ENCODE data around the gene MAMDC2.

Gene MAMDC2

GRCh38 chr9:70106571-70106970 is 62.9 kb downstream of the MAMDC2 start:
- H3K9me3 Mint-ChIP-seq = no peaks in the 10 kb centered on the region
- H3K4me1 Mint-ChIP-seq = peaks cover 18% of the 10 kb centered on the region
- H3K27me3 Mint-ChIP-seq (ENCODE audit: low read depth) = no peaks in the 10 kb centered on the region
- TF ChIP-seq CTCF (IDR thresholded peaks at IDR 0.05; ENCODE audit: unreplicated experiment in 3 of 3) = no peak
- no peaks in the 10 kb centered on the region for H3K36me3 Mint-ChIP-seq (ENCODE audit: low read depth)
- H3K27ac Mint-ChIP-seq = peak overlapping the region in 1 of 3 experiments; percentile 7
- no peak overlapping the region for H3K4me3 Mint-ChIP-seq

GRCh38 chr9:70107558-70107957 is 63.9 kb downstream of the MAMDC2 start:
- Mint-ChIP-seq H3K36me3 (ENCODE audit: low read depth) (no peaks in the 10 kb centered on the region), H3K27ac (peak overlapping the region in 1 of 3 experiments; percentile 7), H3K4me1 (peaks cover 18% of the 10 kb centered on the region), H3K9me3 (no peaks in the 10 kb centered on the region), H3K4me3 (no peak overlapping the region), H3K27me3 (ENCODE audit: low read depth) (no peaks in the 10 kb centered on the region)
- TF ChIP-seq CTCF (IDR thresholded peaks at IDR 0.05; ENCODE audit: unreplicated experiment in 3 of 3) = no peak

- no peaks in the 10 kb centered on the region for H3K9me3 Mint-ChIP-seq
- peaks cover 18% of the 10 kb centered on the region for H3K4me1 Mint-ChIP-seq
- H3K36me3 Mint-ChIP-seq (ENCODE audit: low read depth) = no peaks in the 10 kb centered on the region
- no peak overlapping the region for H3K27ac Mint-ChIP-seq
- no peaks in the 10 kb centered on the region for H3K27me3 Mint-ChIP-seq (ENCODE audit: low read depth)
- no peak for TF ChIP-seq CTCF (IDR thresholded peaks at IDR 0.05; ENCODE audit: unreplicated experiment in 3 of 3)
- H3K4me3 Mint-ChIP-seq = no peak overlapping the region
Observed at GRCh38 chr9:70108181-70108580, 64.5 kb downstream of the MAMDC2 start.

- H3K4me1 Mint-ChIP-seq = peaks cover 18% of the 10 kb centered on the region
- no peaks in the 10 kb centered on the region for H3K9me3 Mint-ChIP-seq
- no peak for TF ChIP-seq CTCF (IDR thresholded peaks at IDR 0.05; ENCODE audit: unreplicated experiment in 3 of 3)
- H3K27me3 Mint-ChIP-seq (ENCODE audit: low read depth) = no peaks in the 10 kb centered on the region
- H3K4me3 Mint-ChIP-seq = no peak overlapping the region
- H3K36me3 Mint-ChIP-seq (ENCODE audit: low read depth) = no peaks in the 10 kb centered on the region
- H3K27ac Mint-ChIP-seq = peak overlapping the region in 1 of 3 experiments; percentile 37
Observed at GRCh38 chr9:70110194-70111041, 66.8 kb downstream of the MAMDC2 start.

GRCh38 chr9:70111042-70111602 is 67.5 kb downstream of the MAMDC2 start:
- peak; percentile 69 to 76 (median 71) for TF ChIP-seq CTCF (IDR thresholded peaks at IDR 0.05; ENCODE audit: unreplicated experiment in 3 of 3)
- no peaks in the 10 kb centered on the region for H3K9me3 Mint-ChIP-seq
- no peaks in the 10 kb centered on the region for H3K36me3 Mint-ChIP-seq (ENCODE audit: low read depth)
- peak overlapping the region in 1 of 3 experiments; percentile 37 for H3K27ac Mint-ChIP-seq
- H3K4me1 Mint-ChIP-seq = peaks cover 18% of the 10 kb centered on the region
- no peaks in the 10 kb centered on the region for H3K27me3 Mint-ChIP-seq (ENCODE audit: low read depth)
- H3K4me3 Mint-ChIP-seq = no peak overlapping the region

All from nephron (organoid).